Keratinocyte (primary cell): ENCODE data around the gene ANAPC10.

Source experiments
- CTCF ChIP-seq, 3 experiments: IDR thresholded peaks in 1 of 3; conservative IDR thresholded peaks in 1 of 3; optimal IDR thresholded peaks in 1 of 3; 2 replicates in 2 of 3; 3 replicates in 1 of 3; pipeline versions ENCODE3 to v1.5.1; 2011; ENCODE audit warnings: low read length in 3 of 3, mild to moderate bottlenecking in 3 of 3, moderate library complexity in 2 of 3, control low read depth in 1 of 3, inconsistent platforms in 1 of 3; ENCODE audit not compliant: insufficient read depth in 2 of 3; ENCODE audit errors: extremely low read depth in 1 of 3
- EZH2 ChIP-seq: IDR thresholded peaks from one replicate; pipeline ENCODE4 v1.6.1; 2012; ENCODE audit warnings: inconsistent platforms, mild to moderate bottlenecking, low read length, moderate library complexity

GRCh38 chr4:145097331-145097820, 620 bp downstream of the ANAPC10 start:
- TF ChIP-seq CTCF (optimal IDR thresholded peaks at IDR 0.05 in 1 of 3, IDR thresholded peaks at IDR 0.05 in 1 of 3, conservative IDR thresholded peaks at IDR 0.05 in 1 of 3; ENCODE audit: extremely low read depth in 1 of 3, insufficient read depth in 2 of 3, low read length in 3 of 3) (no peak), EZH2 (no peak)
